ENCODE data around the gene GAD1.

Gene GAD1

GRCh38 chr2:170895023-170895757 lies 78.5 kb downstream of the GAD1 start:
- DNase-seq (ENCODE audit: low read depth), result no peak

GRCh38 chr2:170896622-170897021 lies 79.9 kb downstream of the GAD1 start:
- DNase-seq (ENCODE audit: low read depth), result no peak

GRCh38 chr2:170897108-170897507 lies 80.4 kb downstream of the GAD1 start:
- DNase-seq (ENCODE audit: low read depth), result no peak

GRCh38 chr2:170905864-170906263 lies 89.2 kb downstream of the GAD1 start:
- DNase-seq (ENCODE audit: low read depth), result no peak
